CD4-positive, alpha-beta T cell treated with Interleukin-10 for 1 hour (primary cell): ENCODE results near the gene SLX4IP.

ENCODE experiments used
- DNase-seq: peaks from one replicate; pipeline ENCODE4 v3.0.0-alpha.2; 2020

Gene SLX4IP

DNA sequence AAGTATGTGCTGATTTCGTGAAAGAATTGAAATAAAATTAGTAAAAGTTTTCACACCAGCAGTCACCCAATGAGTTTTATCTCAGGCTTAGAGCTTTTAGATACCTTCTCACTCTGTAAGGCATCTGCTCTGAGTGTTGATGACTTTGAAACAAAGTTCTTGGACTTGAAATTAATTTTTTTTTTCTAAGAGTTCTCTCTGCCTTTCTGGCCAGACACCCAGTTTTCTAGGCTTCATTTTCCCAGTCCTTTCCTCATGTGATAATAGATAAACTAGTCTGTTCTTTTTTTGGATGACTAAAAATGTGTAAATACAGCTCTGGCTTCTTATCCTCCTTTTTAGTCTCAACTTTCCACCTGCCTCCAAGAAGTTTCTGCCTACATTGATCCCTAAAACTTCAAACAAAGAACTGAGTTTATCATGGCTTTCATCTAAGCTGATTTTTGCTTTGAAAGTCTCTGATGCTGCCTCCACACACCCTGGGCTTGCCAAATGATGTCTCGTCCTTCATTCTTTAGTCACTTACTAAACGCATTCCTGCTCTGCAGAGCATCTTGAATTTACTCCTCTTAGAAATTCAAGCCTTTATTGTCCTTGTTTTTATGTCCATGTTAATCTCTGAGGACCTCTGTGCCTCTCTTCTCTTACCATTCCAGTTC, 32.7 kb downstream of the SLX4IP start:
- no peak for DNase-seq

- no peak for DNase-seq
Measured at GRCh38 chr20:10468340-10468845, 33.3 kb downstream of the SLX4IP start.

GRCh38 chr20:10469056-10469455, 34.0 kb downstream of the SLX4IP start:
- no peak for DNase-seq

GRCh38 chr20:10469599-10469998, 34.5 kb downstream of the SLX4IP start:
- DNase-seq: peak; percentile 52

- DNase-seq: no peak
Measured at GRCh38 chr20:10470276-10470675, 35.2 kb downstream of the SLX4IP start.

- DNase-seq: no peak
Measured at GRCh38 chr20:10472871-10473270, 37.8 kb downstream of the SLX4IP start.

DNA sequence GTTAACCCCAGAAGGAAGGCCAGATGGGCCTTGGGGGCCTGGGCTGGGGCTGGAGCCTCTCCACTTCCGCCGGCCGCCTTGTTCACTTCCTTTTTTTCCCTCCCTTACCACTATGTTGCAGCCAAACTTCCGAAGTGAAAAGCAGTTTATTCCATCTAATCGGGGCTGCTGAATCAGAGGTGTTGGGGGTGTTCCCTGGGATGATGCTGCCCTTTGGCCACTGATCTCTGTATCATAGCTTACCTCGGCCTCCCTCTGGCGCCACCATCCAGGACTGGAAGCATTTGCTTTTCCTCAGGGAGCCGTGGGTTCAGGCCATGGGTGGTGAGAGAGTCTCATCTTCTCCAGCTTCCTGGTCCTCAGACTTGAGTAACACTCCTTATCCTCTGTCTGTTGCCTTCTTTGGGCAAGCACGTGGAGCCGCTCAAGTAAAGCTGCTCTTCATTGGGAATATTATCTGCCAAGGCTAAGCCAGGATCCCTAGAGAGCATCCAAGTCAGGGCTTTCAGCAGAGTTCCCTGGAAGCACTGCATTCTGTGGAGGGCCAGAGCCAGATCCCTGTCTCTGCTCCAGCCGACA, 39.6 kb downstream of the SLX4IP start:
- DNase-seq: no peak

DNA sequence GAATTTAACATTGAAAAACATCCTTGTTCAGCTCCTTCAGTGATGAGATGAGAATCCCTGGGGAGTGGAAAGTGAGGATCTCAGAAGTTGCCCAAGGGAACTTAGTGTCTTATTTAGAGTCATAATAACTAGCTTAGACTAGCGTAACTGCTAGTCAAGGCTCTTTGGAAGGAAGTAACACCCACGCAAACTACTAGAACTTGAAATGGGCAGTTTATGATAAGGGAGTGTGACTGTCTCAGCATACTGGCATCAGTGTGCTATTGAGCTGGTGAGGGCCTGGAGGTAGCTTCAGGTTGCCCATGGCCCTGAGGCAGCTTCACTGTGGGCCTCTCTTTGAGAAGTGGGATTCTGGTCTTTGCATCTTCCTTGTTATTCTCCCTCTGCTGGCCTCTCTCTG, 40.1 kb downstream of the SLX4IP start:
- DNase-seq: no peak

DNA sequence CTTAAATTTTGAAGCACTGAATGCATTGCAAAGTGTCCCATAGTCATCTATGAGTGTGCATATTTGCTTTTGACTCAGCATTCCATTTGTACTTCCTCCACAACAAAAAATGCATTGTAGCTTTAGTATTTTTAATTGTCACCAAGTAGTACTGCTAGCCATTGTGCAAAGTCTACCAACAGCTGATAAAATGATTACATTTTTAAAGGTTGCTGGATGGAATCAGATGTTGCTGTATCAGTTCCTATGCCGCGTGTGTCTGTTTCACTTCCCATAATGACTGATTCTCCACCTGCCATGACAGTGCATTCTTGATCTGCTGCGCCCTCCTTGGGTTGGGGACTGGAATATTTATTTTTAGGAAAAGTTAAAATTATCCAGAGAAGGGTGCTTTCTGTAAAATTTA, 41.2 kb downstream of the SLX4IP start:
- no peak for DNase-seq

DNA sequence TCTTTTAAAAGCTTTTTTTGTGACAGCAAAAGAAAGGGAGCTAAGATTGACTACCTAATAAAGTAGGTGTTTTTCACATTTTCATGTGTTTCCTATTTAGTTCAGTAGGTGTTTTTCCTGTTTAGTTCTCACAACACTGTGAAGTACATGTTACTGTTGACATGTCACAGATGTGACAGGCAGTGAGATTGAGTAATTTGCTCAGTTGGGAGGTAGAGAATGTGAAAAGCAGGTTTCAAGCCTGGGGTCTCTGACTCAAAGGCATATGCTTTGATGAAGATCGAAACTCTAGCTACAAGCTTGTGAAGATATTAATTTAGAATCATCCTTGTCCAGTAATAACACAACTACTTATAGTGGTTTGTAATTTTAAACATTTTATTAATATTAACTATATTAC, 43.1 kb downstream of the SLX4IP start:
- DNase-seq: no peak

- DNase-seq: no peak
Measured at GRCh38 chr20:10478930-10479329, 43.8 kb downstream of the SLX4IP start.

DNA sequence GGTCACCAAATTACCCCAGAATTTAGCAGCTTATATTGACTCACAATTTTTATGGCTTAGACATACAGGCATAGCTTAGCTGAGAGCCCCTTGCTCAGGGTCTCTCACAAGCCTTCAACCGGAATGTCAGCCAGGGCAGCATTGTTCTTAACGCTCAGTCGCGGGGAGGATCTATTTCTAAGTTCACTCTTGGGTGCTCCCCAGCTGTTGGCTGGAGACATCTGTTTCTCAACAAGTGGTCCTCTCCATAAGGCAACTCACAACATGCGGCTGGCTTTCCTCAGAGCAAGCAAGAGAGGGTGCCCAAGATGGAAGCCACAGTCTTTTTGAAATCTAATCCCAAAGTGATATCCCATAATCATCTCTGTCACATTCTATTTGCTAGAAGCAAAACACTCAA, 46.6 kb downstream of the SLX4IP start:
- DNase-seq: no peak

DNA sequence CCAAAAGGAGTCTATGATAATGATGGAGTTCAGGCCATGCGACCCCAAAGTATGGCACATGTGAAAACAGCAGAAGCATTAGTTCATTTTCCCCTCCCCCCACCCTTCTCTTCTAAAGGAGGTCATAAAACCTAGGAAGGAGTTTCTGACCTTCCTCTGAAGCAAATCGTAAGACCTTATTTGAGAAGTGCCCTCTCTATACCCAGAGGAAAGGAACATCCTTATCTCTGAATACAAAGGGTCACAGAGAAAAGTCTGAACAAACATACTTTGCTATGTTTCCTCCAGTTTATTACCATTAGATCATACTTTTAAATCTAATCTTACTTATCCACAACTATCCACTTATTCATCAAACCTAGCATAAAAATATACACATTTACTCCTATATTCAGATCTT, 48.6 kb downstream of the SLX4IP start:
- no peak for DNase-seq

DNA sequence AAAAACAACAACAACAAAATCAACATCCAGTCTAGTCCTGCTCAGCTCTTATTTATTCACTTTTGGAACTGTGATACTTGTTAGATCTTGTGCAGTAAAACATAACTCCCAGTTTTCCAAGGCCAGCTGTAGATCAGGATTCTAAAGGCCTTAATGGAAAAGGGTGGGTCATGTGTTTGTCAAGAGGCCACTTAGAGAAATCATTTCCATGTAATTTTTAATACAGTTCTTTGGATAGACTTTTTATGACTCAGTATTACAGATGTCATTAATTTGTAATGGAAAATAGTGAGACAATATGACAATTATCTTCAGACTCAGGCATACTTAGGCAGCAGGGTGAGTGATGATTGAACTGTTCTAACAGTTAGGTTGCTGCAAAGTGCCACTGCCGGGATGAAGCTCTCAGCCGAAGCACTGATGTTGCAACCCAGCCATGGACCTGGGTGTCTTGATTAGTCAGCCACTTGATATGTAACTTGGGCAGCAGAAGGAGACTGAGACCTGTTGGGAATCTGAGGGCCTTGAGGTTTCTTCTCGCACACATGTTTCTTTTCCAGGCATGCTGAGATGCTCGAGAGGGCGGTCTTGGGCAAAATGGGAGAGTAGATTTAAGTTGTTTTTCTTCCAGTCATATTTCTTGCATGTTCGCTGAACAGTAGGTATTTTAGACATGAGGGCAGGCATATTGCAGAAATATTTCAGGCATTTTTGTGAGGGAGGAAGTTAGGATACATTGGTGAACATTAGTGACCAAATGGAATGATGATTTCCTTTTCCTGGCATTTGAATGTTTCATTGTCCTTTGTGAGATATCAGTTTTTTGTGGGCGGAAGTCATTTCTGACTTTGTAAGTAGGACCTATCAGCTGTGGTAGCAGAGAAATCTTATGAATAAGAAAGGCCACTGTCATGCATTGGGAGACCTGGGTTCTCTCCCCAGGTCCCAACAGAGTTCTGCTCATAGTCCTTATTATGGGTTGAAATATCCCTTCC, 52.3 kb downstream of the SLX4IP start:
- no peak for DNase-seq

DNA sequence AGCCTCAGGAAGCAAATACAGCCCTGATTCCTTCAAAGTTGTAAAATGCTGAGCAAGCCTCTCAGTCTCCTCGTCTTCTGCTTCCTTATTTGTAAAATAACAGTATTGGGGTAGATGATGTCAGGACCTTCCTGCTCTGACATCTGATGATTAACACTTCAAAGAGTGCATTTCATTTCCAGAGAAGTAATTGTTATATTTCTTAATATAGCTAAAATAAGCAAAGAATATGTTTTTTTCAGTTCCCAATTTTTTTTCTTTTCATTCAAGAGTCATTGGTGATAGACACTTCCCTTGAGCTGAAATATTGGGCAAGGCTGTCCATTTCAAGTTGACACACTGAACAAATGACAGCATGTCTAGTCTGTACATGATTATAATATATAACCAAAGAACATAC, 53.4 kb downstream of the SLX4IP start:
- no peak for DNase-seq

- DNase-seq: no peak
Measured at GRCh38 chr20:10489853-10490252, 54.7 kb downstream of the SLX4IP start.

DNA sequence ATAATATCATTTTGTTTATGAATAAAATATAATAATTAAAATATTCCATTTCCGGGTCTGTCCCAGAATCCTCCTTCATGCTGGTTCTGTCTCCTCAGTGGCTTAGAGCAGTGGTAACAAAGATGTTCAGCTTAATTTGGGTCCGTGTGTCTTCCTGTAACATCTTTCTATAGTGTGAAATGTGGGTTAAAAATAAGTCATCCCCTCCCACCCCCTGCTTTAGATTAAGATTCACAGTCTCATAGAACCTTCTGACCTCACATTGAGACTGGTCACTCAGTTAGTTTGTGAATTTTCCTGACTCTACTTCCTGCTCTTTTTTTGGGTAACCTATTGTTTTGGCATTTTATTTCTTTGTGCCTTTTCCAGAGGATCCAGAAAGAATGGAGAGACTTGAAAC, 55.2 kb downstream of the SLX4IP start:
- DNase-seq: no peak

- DNase-seq: no peak
Measured at GRCh38 chr20:10490706-10491105, 55.6 kb downstream of the SLX4IP start.

- DNase-seq: no peak
Measured at GRCh38 chr20:10492065-10492464, 57.0 kb downstream of the SLX4IP start.

DNA sequence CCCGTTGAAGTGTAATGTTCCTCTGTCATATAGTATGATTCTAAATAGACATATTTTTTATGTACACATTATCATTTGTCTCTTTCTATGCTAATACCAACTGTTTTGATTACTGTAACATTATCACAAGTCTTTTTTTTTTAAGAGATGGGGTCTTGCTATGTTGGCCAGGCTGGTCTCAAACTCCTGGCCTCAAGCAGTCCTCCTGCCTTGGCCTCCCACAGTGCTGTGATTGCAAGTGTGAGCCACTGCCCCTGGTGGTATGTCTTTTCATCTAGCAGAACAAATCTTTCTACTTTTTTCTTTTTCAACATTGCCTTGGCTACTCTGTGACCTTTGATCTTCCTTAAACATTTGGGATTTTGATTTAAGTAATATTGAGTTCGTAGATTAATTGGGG, 57.7 kb downstream of the SLX4IP start:
- DNase-seq: no peak

- no peak for DNase-seq
Measured at GRCh38 chr20:10495173-10495572, 60.1 kb downstream of the SLX4IP start.

GRCh38 chr20:10496465-10496864, 61.4 kb downstream of the SLX4IP start:
- DNase-seq: no peak

DNA sequence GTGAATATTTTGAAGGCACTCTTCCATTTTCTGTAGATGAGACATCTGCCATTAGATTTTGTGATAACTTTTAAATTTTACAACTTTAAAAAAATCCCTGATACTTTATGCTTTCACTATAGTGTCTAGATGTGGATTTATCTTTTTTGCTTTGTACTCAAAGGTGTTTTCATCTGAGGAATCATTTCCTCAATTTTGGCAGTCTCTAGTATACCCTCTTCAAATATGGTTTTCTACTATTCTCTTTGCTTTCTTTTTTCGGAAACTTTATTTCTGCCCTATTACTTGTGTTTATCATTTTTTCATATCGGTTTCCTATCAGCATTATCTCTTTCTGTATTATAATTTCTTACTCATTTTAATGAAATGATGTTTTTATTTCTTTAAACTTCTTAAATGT, 62.2 kb downstream of the SLX4IP start:
- no peak for DNase-seq

DNA sequence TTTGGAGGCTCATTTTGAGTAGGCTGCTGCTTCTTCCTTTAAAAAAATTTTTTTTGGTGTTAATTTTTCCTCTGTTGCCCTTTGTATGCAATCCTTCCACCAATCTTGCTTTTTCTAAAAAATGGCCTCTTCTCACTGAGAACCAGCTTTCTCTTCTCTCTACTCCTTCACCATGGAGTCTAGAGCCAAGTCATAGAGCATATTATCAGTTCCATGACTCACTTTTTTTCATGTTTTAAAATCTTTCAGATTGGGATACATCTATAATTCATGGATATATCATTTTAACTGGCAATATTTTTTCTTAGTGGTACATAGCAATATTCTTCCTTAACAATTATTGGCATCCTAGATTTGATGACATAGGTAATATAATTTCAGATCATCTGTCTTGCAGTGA, 62.7 kb downstream of the SLX4IP start:
- DNase-seq: no peak
